Stimulated activated CD8-positive, alpha-beta memory T cell treated with anti-CD3 and anti-CD28 coated beads, Interleukin-7, amount 100 ng/mL, for 1 hour (primary cell): Measurements from ENCODE around the gene HNMT.

Experiments
- DNase-seq, 2 donors: peaks; one replicate each; pipeline ENCODE4 v3.0.0-alpha.2; 2020; ENCODE audit warnings: low read depth in 2 of 2

The HNMT gene

GRCh38 chr2:138012082-138012481 lies 47.8 kb downstream of the HNMT start:
- DNase-seq, result no peak

- DNase-seq, result no peak
These were observed 48.7 kb downstream of the HNMT start for GRCh38 chr2:138012968-138013367.

GRCh38 chr2:138013639-138014038 lies 49.4 kb downstream of the HNMT start:
- DNase-seq, result no peak

GRCh38 chr2:138015494-138015893 lies 51.2 kb downstream of the HNMT start:
- DNase-seq, result no peak

- no peak for DNase-seq
These were observed 52.2 kb downstream of the HNMT start for GRCh38 chr2:138016351-138017087.

GRCh38 chr2:138017824-138018223 lies 53.6 kb downstream of the HNMT start:
- no peak for DNase-seq

GRCh38 chr2:138018866-138019688 lies 54.8 kb downstream of the HNMT start:
- no peak for DNase-seq

- no peak for DNase-seq
These were observed 56.2 kb downstream of the HNMT start for GRCh38 chr2:138020432-138020831.

GRCh38 chr2:138021154-138021553 lies 56.9 kb downstream of the HNMT start:
- no peak for DNase-seq

- no peak for DNase-seq
These were observed 59.0 kb downstream of the HNMT start for GRCh38 chr2:138023298-138023697.

- DNase-seq, result no peak
These were observed 59.7 kb downstream of the HNMT start for GRCh38 chr2:138023976-138024375.

- no peak for DNase-seq
These were observed 62.1 kb downstream of the HNMT start for GRCh38 chr2:138026111-138027020.

- no peak for DNase-seq
These were observed 64.3 kb downstream of the HNMT start for GRCh38 chr2:138028538-138028937.

GRCh38 chr2:138029276-138029675 lies 65.0 kb downstream of the HNMT start:
- DNase-seq, result no peak

GRCh38 chr2:138030459-138030858 lies 66.2 kb downstream of the HNMT start:
- DNase-seq, result no peak

GRCh38 chr2:138032334-138032733 lies 68.1 kb downstream of the HNMT start:
- DNase-seq, result no peak

GRCh38 chr2:138034536-138034935 lies 70.3 kb downstream of the HNMT start:
- no peak for DNase-seq

- no peak for DNase-seq
These were observed 71.4 kb downstream of the HNMT start for GRCh38 chr2:138035608-138036217.

- no peak for DNase-seq
These were observed 72.2 kb downstream of the HNMT start for GRCh38 chr2:138036522-138036921.

- no peak for DNase-seq
These were observed 72.8 kb downstream of the HNMT start for GRCh38 chr2:138037090-138037489.

- DNase-seq, result no peak
These were observed 76.3 kb downstream of the HNMT start for GRCh38 chr2:138040616-138041015.

- no peak for DNase-seq
These were observed 78.0 kb downstream of the HNMT start for GRCh38 chr2:138042311-138042710.
